Ovary (tissue), 3 donors: ENCODE measurements around the gene MAP9.

Source experiments
- EP300 ChIP-seq: sonication (generic); formaldehyde crosslinking; IDR thresholded peaks from one replicate; pipeline ENCODE4 v1.6.1; 2017; ENCODE audit warnings: antibody characterized with exemption
- POLR2A ChIP-seq: fragments of 450-650 bp; IDR thresholded peaks from one replicate; pipeline ENCODE4 v1.6.1; 2017; ENCODE audit warnings: antibody characterized with exemption, mild to moderate bottlenecking, moderate library complexity
- TF ChIP-seq, protein P1 (sequence below), 3 donors: fragments of 450-650 bp in 2 of 3; fragments of 200-600 bp in 1 of 3; IDR thresholded peaks; one replicate each; pipeline versions ENCODE4 v1.5.1 to v1.8.0; 2016 to 2022; ENCODE audit warnings: antibody characterized with exemption in 3 of 3, mild to moderate bottlenecking in 1 of 3
- donor health status: DM: no; HTN: no; CAD: no.

DNA sequence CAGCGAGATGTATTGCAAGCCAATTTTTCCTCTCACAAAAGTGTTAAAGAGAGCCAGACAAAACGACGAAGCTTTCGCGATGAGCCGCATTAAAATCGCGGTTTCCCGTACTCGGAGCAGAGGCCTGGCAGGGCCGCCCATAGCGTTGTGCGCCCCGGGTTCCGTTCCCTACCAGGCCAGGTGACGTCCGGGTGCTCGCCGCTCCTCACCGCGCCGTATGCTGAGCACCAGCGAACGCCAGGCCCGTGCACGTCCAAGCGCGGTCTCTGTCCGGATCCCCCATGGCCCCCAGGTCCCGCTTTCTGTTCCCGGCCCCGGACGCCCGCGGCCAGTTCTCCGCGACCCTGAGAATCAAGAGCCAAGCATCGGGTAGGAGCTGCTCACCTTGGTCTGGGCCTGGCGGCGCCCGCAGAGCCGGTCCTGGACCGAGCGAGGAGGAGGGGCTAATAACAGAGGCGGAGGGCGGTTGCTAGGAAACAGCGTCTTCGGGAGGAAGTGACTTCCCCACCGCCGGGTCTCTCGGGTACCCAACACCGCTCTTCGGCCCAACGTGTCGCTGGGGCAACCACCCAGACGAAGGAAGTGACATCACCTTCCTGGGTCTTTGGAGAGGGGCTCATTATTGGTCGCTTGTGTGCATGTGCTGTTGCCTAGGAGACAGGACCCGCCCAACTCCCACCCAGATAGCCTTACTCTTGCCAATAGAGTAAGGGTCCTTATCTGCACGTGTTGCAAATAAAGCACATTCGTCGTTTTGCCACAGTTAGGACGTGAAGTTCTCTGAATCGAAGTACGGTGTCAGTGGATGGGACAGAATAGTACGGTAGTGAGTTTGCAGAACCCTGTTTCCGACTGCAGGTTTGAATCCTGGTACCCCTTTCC, at the start of gene MAP9:
- TF ChIP-seq, protein P1, sequence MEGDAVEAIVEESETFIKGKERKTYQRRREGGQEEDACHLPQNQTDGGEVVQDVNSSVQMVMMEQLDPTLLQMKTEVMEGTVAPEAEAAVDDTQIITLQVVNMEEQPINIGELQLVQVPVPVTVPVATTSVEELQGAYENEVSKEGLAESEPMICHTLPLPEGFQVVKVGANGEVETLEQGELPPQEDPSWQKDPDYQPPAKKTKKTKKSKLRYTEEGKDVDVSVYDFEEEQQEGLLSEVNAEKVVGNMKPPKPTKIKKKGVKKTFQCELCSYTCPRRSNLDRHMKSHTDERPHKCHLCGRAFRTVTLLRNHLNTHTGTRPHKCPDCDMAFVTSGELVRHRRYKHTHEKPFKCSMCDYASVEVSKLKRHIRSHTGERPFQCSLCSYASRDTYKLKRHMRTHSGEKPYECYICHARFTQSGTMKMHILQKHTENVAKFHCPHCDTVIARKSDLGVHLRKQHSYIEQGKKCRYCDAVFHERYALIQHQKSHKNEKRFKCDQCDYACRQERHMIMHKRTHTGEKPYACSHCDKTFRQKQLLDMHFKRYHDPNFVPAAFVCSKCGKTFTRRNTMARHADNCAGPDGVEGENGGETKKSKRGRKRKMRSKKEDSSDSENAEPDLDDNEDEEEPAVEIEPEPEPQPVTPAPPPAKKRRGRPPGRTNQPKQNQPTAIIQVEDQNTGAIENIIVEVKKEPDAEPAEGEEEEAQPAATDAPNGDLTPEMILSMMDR (IDR thresholded peaks at IDR 0.05), result no peak
- no peak for TF ChIP-seq EP300
- TF ChIP-seq POLR2A, result no peak
